ENCODE measurements around the gene ASIC2.

DNA sequence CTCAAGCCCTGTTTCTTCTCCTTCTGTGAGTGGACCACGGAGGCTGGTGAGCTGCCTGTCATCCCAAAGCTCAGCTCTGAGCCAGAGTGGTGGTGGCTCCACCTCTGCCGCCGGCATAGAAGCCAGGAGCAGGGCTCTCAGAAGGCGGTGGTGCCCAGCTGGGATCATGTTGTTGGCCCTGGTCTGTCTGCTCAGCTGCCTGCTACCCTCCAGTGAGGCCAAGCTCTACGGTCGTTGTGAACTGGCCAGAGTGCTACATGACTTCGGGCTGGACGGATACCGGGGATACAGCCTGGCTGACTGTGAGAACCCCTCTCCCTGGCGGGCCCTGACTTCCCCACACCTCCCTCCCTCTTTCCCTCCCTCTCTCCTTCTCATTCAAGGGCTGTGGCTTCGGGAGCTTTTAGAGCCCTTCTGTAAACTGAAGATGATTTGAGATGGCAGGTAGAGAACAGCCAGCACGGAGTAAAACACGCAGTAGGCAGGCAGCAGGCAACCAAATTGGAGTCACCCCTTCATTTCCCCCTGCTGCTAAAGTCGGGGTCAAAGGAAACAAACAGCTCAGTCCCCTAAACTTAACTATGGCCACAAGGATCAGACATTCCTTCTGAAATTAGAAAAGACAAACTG lies 297.6 kb downstream of the ASIC2 start:
- TF ChIP-seq, protein P1, sequence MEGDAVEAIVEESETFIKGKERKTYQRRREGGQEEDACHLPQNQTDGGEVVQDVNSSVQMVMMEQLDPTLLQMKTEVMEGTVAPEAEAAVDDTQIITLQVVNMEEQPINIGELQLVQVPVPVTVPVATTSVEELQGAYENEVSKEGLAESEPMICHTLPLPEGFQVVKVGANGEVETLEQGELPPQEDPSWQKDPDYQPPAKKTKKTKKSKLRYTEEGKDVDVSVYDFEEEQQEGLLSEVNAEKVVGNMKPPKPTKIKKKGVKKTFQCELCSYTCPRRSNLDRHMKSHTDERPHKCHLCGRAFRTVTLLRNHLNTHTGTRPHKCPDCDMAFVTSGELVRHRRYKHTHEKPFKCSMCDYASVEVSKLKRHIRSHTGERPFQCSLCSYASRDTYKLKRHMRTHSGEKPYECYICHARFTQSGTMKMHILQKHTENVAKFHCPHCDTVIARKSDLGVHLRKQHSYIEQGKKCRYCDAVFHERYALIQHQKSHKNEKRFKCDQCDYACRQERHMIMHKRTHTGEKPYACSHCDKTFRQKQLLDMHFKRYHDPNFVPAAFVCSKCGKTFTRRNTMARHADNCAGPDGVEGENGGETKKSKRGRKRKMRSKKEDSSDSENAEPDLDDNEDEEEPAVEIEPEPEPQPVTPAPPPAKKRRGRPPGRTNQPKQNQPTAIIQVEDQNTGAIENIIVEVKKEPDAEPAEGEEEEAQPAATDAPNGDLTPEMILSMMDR (conservative IDR thresholded peaks at IDR 0.05): no peak
- no peak for TF ChIP-seq EZH2 (IDR thresholded peaks at IDR 0.05; ENCODE audit: low read depth)
